K562 (cell line): Measurements from ENCODE around the gene OR11L1. TPM values are rescaled to one million over a fixed set of nuclear protein-coding genes. Genes with fewer than 3 reads are reported as not detected.

Experiments
- ATAC-seq: fragments of 200-7000 bp; cut with Tn5 transposase; 3 replicates; pipeline ENCODE4 v1.9.1; 2020; ENCODE audit warnings: moderate library complexity
- BruUV-seq: library from RNA; stranded (reverse); fragments of 400-500 nt; replicated peaks from 2 replicates; lab custom pipeline; 2021; lab: Mats Ljungman, UMichigan
- CTCF ChIA-PET: fragments of 300-600 bp; formaldehyde crosslinking; extraction: SDS; loops from one replicate; lab custom pipeline; 2021; ENCODE audit warnings: low intra/inter-chr PET ratio; lab: Yijun Ruan, JAX
- POLR2A ChIA-PET: fragments of 300-600, 350-650 bp; sonication (Branson Sonifier 250); formaldehyde crosslinking; extraction: SDS; loops from one replicate; lab custom pipeline; 2021; ENCODE audit warnings: antibody characterized with exemption, inconsistent platforms; lab: Yijun Ruan, JAX
- DNase-seq, 4 experiments: peaks; one replicate each; pipeline versions ENCODE4 v3.0.0 to v3.0.0-alpha.2; 2011 to 2018; ENCODE audit warnings: low spot score in 3 of 4, mixed read lengths in 3 of 4; ENCODE audit errors: extremely low read depth in 1 of 4
- FAIRE-seq: peaks from 2 replicates; lab custom pipeline; 2011; peaks lifted over from hg19 to GRCh38; lab: Jason Lieb, UNC
- H2AFZ ChIP-seq: 2 replicates; pipeline ENCODE4 v1.6.0; 2011; ENCODE audit warnings: low read depth, low read length, control low read depth, inconsistent platforms
- H3K27ac ChIP-seq: fragments of 200-600 bp; 3 replicates; pipeline ENCODE4 v1.8.0; 2011; ENCODE audit warnings: low read depth, mild to moderate bottlenecking, control low read depth, inconsistent platforms, low read length, moderate library complexity, mixed read lengths; ENCODE audit errors: extremely low read depth
- H3K27me3 ChIP-seq, 2 experiments: fragments of 300-600 bp in 1 of 2; 2 replicates in 1 of 2; 3 replicates in 1 of 2; pipeline versions ENCODE4 v1.6.0 to v1.8.0; 2011; ENCODE audit warnings: inconsistent platforms in 2 of 2, low read length in 2 of 2, mild to moderate bottlenecking in 1 of 2, mixed read lengths in 1 of 2, moderate library complexity in 1 of 2; ENCODE audit not compliant: control insufficient read depth in 2 of 2, insufficient read depth in 2 of 2
- H3K36me3 ChIP-seq: fragments of 300-600 bp; 3 replicates; pipeline ENCODE4 v1.8.0; 2011; ENCODE audit warnings: mild to moderate bottlenecking, low read length, inconsistent platforms; ENCODE audit not compliant: control insufficient read depth, insufficient read depth
- H3K4me1 ChIP-seq, 2 experiments: fragments of 200-600 bp in 1 of 2; replicated peaks in 1 of 2; 2 replicates in 1 of 2; 3 replicates in 1 of 2; pipeline versions ENCODE4 v1.5.1 to v1.8.0; 2011; ENCODE audit warnings: inconsistent platforms in 2 of 2, low read length in 2 of 2, mild to moderate bottlenecking in 1 of 2, mixed read lengths in 1 of 2, moderate library complexity in 1 of 2; ENCODE audit not compliant: control insufficient read depth in 2 of 2, insufficient read depth in 2 of 2
- H3K4me2 ChIP-seq: 2 replicates; pipeline ENCODE4 v1.6.1; 2011; ENCODE audit warnings: low read length, control low read depth, inconsistent platforms, mixed read lengths; ENCODE audit not compliant: insufficient read depth
- H3K4me3 ChIP-seq: fragments of 200-600 bp; sonication (generic), shearing (Covaris generic); 2 replicates; pipeline ENCODE4 v1.5.1; 2016; ENCODE audit warnings: control low read depth, inconsistent platforms
- H3K79me2 ChIP-seq: fragments of 200-600 bp; 3 replicates; pipeline ENCODE4 v1.8.0; 2011; ENCODE audit warnings: low read length, inconsistent platforms; ENCODE audit not compliant: control insufficient read depth, insufficient read depth
- H3K9ac ChIP-seq, 2 experiments: 2 replicates each; pipeline versions ENCODE4 v1.6.0 to v1.6.1; 2011; ENCODE audit warnings: low read depth in 2 of 2, low read length in 2 of 2, control low read depth in 1 of 2, inconsistent platforms in 1 of 2, mild to moderate bottlenecking in 1 of 2, mixed read lengths in 1 of 2; ENCODE audit not compliant: insufficient read depth in 1 of 2
- H3K9me1 ChIP-seq: one replicate; pipeline ENCODE4 v1.6.0; 2011; ENCODE audit warnings: inconsistent platforms, mild to moderate bottlenecking, low read length, moderate library complexity; ENCODE audit not compliant: control insufficient read depth, insufficient read depth
- H3K9me3 ChIP-seq: replicated peaks from 2 replicates; pipeline ENCODE4 v1.5.1; 2011; ENCODE audit warnings: low read depth, low read length, inconsistent platforms; ENCODE audit not compliant: control insufficient read depth, insufficient read depth
- H4K20me1 ChIP-seq: replicated peaks from 2 replicates; pipeline ENCODE4 v1.6.1; 2011; ENCODE audit warnings: low read length, inconsistent platforms, mixed read lengths; ENCODE audit not compliant: control insufficient read depth, insufficient read depth
- ELK3 ChIP-seq: fragments of 450-650 bp; formaldehyde crosslinking; IDR thresholded peaks from 2 replicates; pipeline ENCODE4 v1.4.0; 2020; ENCODE audit warnings: mild to moderate bottlenecking
- FOXA1 ChIP-seq: fragments of 450-650 bp; IDR thresholded peaks from 2 replicates; pipeline ENCODE4 v1.6.1; 2016; ENCODE audit warnings: mild to moderate bottlenecking, borderline replicate concordance
- HINFP ChIP-seq: fragments of 450-650 bp; conservative IDR thresholded peaks from 2 replicates; pipeline ENCODE4 v1.6.1; 2016; ENCODE audit warnings: missing genetic modification characterization, low read depth, mild to moderate bottlenecking, control low read depth, missing compliant biosample characterization
- NCOA1 ChIP-seq: fragments of 450-650 bp; IDR thresholded peaks from 2 replicates; pipeline ENCODE4 v1.6.1; 2016; ENCODE audit warnings: low read depth
- SLC30A9 ChIP-seq: fragments of 250-450 bp; sonication (Bioruptor Pico); IDR thresholded peaks from 2 replicates; pipeline ENCODE4 v1.8.0; 2022; ENCODE audit warnings: mild to moderate bottlenecking, moderate library complexity
- U2AF1 ChIP-seq: fragments of 200-400 bp; formaldehyde crosslinking; optimal IDR thresholded peaks from 2 replicates; pipeline ENCODE3; 2017; ENCODE audit warnings: mild to moderate bottlenecking, low read depth, low read length, moderate library complexity
- ZNF212 ChIP-seq: fragments of 450-650 bp; formaldehyde crosslinking; IDR thresholded peaks from 2 replicates; pipeline ENCODE4 v1.4.0; 2020; ENCODE audit warnings: mild to moderate bottlenecking
- ZNF354B ChIP-seq: fragments of 250-450 bp; sonication (Bioruptor Pico); IDR thresholded peaks from 2 replicates; pipeline ENCODE4 v1.4.0; 2020
- WGBS: fragments of 100-300 bp; shearing (Covaris generic); methylation state at CpG from one replicate; pipeline ENCODE4 v1.1.6; 2016; ENCODE audit warnings: low coverage, mixed read lengths; ENCODE audit not compliant: insufficient coverage; ENCODE audit errors: missing lambda C conversion rate; 5-methylcytosine and 5-hydroxymethylcytosine counted together
- in situ Hi-C: fragments of 300-500 bp; cut with MboI; formaldehyde crosslinking; loops from 4 replicates; pipeline ENCODE4 v1.15.0; 2018; ENCODE audit warnings: inconsistent platforms, mixed read lengths
- intact Hi-C: fragments of 100-400 bp; cut with micrococcal nuclease; formaldehyde crosslinking; loops from 2 replicates; pipeline ENCODE4 v1.14.2; 2022
- polyA plus RNA-seq, 8 experiments: library from polyadenylated mRNA; depleted of rRNA in 4 of 8; stranded (reverse) in 5 of 8; unstranded in 3 of 8; fragments of >200 nt; fragmentation: Nextera tagmentation in 2 of 8; fragmentation: Illumina TruSeq in 1 of 8; extraction: Ambion mirVana in 2 of 8; extraction: Trizol in 1 of 8; gene quantifications; 2 replicates each; pipeline versions ENCODE4 v1.2.1 to v1.2.3, GENCODE V29; 2011 to 2014; ENCODE audit warnings: inconsistent platforms in 1 of 8, missing spikeins in 1 of 8
- total RNA-seq, 7 experiments: library from RNA; depleted of rRNA in 6 of 7; stranded (reverse); fragments of >200 nt in 6 of 7; fragmentation: Illumina TruSeq in 2 of 7; extraction: Trizol in 2 of 7; gene quantifications; 2 replicates each; pipeline versions ENCODE4 v1.2.1 to v1.2.3, GENCODE V29; 2011 to 2021; ENCODE audit warnings: low replicate concordance in 1 of 7

Gene OR11L1
- total and polyA plus RNA-seq, 9 of the 15 experiments (the other 6 are each of a cell fraction or from before 2014, with no cell fraction given): not detected

GRCh38 chr1:247843411-247843810 is 1.7 kb upstream of the OR11L1 start:
- no peaks in the 10 kb centered on the region for H3K9me3 ChIP-seq
- no peak for ATAC-seq
- no peak overlapping the region for H3K27ac ChIP-seq
- BruUV-seq: no TSS peak
- ChIA-PET POLR2A (interaction anchor here (0.8 to 1.6 kb wide), 4 partner anchors 8 to 12 kb away, joined by 4 to 5 read pairs (median 5); no protein-coding TSS in a partner anchor), CTCF (no interaction called here)
- H3K9me1 ChIP-seq: no peaks in the 10 kb centered on the region
- H3K9ac ChIP-seq: no peak overlapping the region
- in situ Hi-C loops: no loop called here
- no peaks in the 10 kb centered on the region; a peak in 1 of 5 replicates for H3K27me3 ChIP-seq
- DNase-seq: no peak
- no peaks in the 10 kb centered on the region for H3K36me3 ChIP-seq
- WGBS: 41% methylated on average over 2 of the region's 2 CpGs
- H3K4me1 ChIP-seq: peaks cover 0 to 15% of the 10 kb centered on the region in 2 experiments; a peak in 4 of 5 replicates
- no peaks in the 10 kb centered on the region for H4K20me1 ChIP-seq
- no peak overlapping the region for H2AFZ ChIP-seq
- intact Hi-C loops: no loop called here
- H3K79me2 ChIP-seq: no peaks in the 10 kb centered on the region
- no peak overlapping the region for H3K4me2 ChIP-seq
- FAIRE-seq: no peak
- no peak overlapping the region for H3K4me3 ChIP-seq
- TF ChIP-seq FOXA1 (no peak), ELK3 (CRISPR knock-in tag) (no peak), ZNF354B (no peak), U2AF1 (no peak), SLC30A9 (CRISPR knock-in tag) (no peak), ZNF212 (CRISPR knock-in tag) (no peak), NCOA1 (no peak), HINFP (tag) (no peak)
